RWPE2 (cell line): ENCODE results near the gene ZC3H13.
A peak's percentile ranks its signal among the peaks of the same experiment; 100 is the strongest.

Experiments used
- ATAC-seq: fragments of 200-7000 bp; cut with Tn5 transposase; 3 replicates; pipeline ENCODE4 v1.9.1; 2021; ENCODE audit warnings: low read depth
- DNase-seq: peaks from one replicate; pipeline ENCODE4 v3.0.0-alpha.2; 2020; ENCODE audit warnings: low spot score
- H3K27ac ChIP-seq: fragments of 450-650 bp; 2 replicates; pipeline ENCODE4 v1.5.1; 2017; ENCODE audit warnings: mild to moderate bottlenecking; ENCODE audit not compliant: poor library complexity, severe bottlenecking
- H3K27me3 ChIP-seq: fragments of 250-450 bp; sonication (Bioruptor Pico); 2 replicates; pipeline ENCODE4 v1.5.1; 2021; ENCODE audit warnings: mild to moderate bottlenecking, moderate library complexity; ENCODE audit not compliant: insufficient read depth, poor library complexity, severe bottlenecking
- H3K36me3 ChIP-seq: fragments of 250-450 bp; sonication (Bioruptor Pico); 2 replicates; pipeline ENCODE4 v1.5.1; 2020; ENCODE audit warnings: low read depth, mild to moderate bottlenecking, moderate library complexity
- H3K4me1 ChIP-seq: fragments of 250-450 bp; sonication (Bioruptor Pico); 2 replicates; pipeline ENCODE4 v1.5.1; 2021; ENCODE audit warnings: mild to moderate bottlenecking, moderate library complexity; ENCODE audit not compliant: insufficient read depth, poor library complexity, severe bottlenecking
- H3K4me3 ChIP-seq: fragments of 250-450 bp; sonication (Bioruptor Pico); 2 replicates; pipeline ENCODE4 v1.5.1; 2021; ENCODE audit warnings: mild to moderate bottlenecking, moderate library complexity; ENCODE audit not compliant: severe bottlenecking
- H3K9me3 ChIP-seq: fragments of 250-450 bp; sonication (Bioruptor Pico); 2 replicates; pipeline ENCODE4 v1.5.1; 2021; ENCODE audit warnings: mild to moderate bottlenecking, moderate library complexity; ENCODE audit not compliant: severe bottlenecking
- CTCF ChIP-seq: fragments of 450-650 bp; IDR thresholded peaks from one replicate; pipeline ENCODE4 v1.5.1; 2017; ENCODE audit warnings: mild to moderate bottlenecking, moderate library complexity; ENCODE audit not compliant: poor library complexity, severe bottlenecking

Gene ZC3H13

GRCh38 chr13:46063292-46063691 lies 10.7 kb upstream of the ZC3H13 start:
- Histone ChIP-seq H3K36me3 (no peaks in the 10 kb centered on the region), H3K4me3 (no peak overlapping the region), H3K9me3 (no peaks in the 10 kb centered on the region), H3K4me1 (peaks cover 13% of the 10 kb centered on the region), H3K27ac (no peak overlapping the region), H3K27me3 (no peaks in the 10 kb centered on the region)
- DNase-seq: no peak
- TF ChIP-seq CTCF: no peak
- no peak for ATAC-seq

DNA sequence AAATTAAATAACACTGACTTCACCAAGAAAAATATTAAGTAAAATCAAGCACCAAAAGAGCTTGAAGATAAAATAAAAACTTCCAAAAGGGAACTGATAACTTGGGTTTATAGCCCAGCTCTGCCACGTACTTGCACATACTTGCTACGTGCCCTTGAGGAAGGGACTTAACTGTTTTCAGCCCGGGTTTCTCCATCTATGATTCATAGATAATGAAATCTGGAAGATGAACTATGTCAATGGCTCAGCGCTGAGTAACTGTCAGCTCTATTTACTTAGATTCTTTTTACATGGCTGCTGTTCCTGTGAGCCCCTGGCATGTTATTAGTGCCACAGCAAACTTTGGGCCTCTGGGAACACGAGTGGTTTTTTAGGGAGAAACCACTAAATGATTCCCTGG lies 9.6 kb upstream of the ZC3H13 start:
- no peak for TF ChIP-seq CTCF
- peaks cover 13% of the 10 kb centered on the region for H3K4me1 ChIP-seq
- peak overlapping the region; percentile 50 for H3K27ac ChIP-seq
- no peak overlapping the region for H3K4me3 ChIP-seq
- DNase-seq (no peak), ATAC-seq (peak; percentile 98)
- no peaks in the 10 kb centered on the region for H3K36me3 ChIP-seq
- H3K9me3 ChIP-seq: no peaks in the 10 kb centered on the region
- no peaks in the 10 kb centered on the region for H3K27me3 ChIP-seq

- Histone ChIP-seq H3K9me3 (no peaks in the 10 kb centered on the region), H3K27me3 (no peaks in the 10 kb centered on the region), H3K36me3 (no peaks in the 10 kb centered on the region), H3K27ac (no peak overlapping the region), H3K4me3 (no peak overlapping the region), H3K4me1 (peaks cover 13% of the 10 kb centered on the region)
- no peak for TF ChIP-seq CTCF
- ATAC-seq: no peak
- no peak for DNase-seq
Measured at GRCh38 chr13:46059405-46059804, 6.9 kb upstream of the ZC3H13 start.

DNA sequence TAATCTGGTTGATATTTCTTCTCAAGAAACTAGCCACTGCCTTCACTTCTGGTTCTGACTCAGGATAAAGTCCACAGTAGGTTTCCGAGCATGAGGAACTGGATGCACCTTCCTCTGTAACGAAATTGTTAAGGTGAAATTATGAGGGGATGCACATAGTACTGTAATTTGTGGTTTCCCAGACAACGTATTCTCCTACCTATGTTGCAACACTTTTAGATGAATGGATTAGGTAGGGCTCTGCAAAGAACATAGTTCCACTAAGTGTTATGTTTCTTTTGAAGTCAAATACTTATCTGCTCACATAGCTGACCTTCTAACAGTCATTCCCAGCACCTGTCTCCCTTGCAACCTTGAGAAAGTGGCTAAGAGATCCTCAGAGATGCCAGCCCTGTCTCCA lies 5.7 kb upstream of the ZC3H13 start:
- ATAC-seq: no peak
- H3K27me3 ChIP-seq: no peaks in the 10 kb centered on the region
- no peaks in the 10 kb centered on the region for H3K9me3 ChIP-seq
- peaks cover 13% of the 10 kb centered on the region for H3K4me1 ChIP-seq
- H3K4me3 ChIP-seq: no peak overlapping the region
- no peak for TF ChIP-seq CTCF
- no peak for DNase-seq
- H3K27ac ChIP-seq: no peak overlapping the region
- no peaks in the 10 kb centered on the region for H3K36me3 ChIP-seq

- DNase-seq (no peak), ATAC-seq (no peak)
- Histone ChIP-seq H3K27me3 (no peaks in the 10 kb centered on the region), H3K9me3 (no peaks in the 10 kb centered on the region), H3K4me3 (no peak overlapping the region), H3K4me1 (peaks cover 9% of the 10 kb centered on the region), H3K27ac (no peak overlapping the region), H3K36me3 (no peaks in the 10 kb centered on the region)
- TF ChIP-seq CTCF: no peak
Measured at GRCh38 chr13:46057256-46058015, 4.9 kb upstream of the ZC3H13 start.
